Fibroblast of lung (primary cell): ENCODE measurements around the gene RUNDC3A. TPM values are rescaled to one million over a fixed set of nuclear protein-coding genes. Genes with fewer than 3 reads are reported as not detected.

Source experiments
- DNase-seq, 2 donors: peaks; one replicate each; pipeline versions ENCODE4 v3.0.0 to v3.0.0-alpha.2; 2010; ENCODE audit warnings: low read depth in 2 of 2
- H2AFZ ChIP-seq: 2 replicates; pipeline ENCODE4 v1.5.1; 2012; ENCODE audit warnings: low read length, control low read depth, inconsistent platforms
- H3K27ac ChIP-seq: 2 replicates; pipeline ENCODE4 v1.5.1; 2011; ENCODE audit warnings: low read length, control low read depth; ENCODE audit not compliant: insufficient read depth
- H3K27me3 ChIP-seq: 2 replicates; pipeline ENCODE4 v1.5.1; 2011; ENCODE audit warnings: mild to moderate bottlenecking, low read length; ENCODE audit not compliant: control insufficient read depth, insufficient read depth
- H3K36me3 ChIP-seq: 2 replicates; pipeline ENCODE4 v1.5.1; 2011; ENCODE audit warnings: low read length; ENCODE audit not compliant: control insufficient read depth, insufficient read depth
- H3K4me1 ChIP-seq: 2 replicates; pipeline ENCODE4 v1.5.1; 2011; ENCODE audit warnings: low read length; ENCODE audit not compliant: control insufficient read depth, insufficient read depth; ENCODE audit errors: extremely low read depth
- H3K4me2 ChIP-seq: 2 replicates; pipeline ENCODE4 v1.5.1; 2011; ENCODE audit warnings: low read length, control low read depth; ENCODE audit not compliant: insufficient read depth; ENCODE audit errors: extremely low read depth
- H3K4me3 ChIP-seq, 4 experiments: fragments of 200-600 bp in 1 of 4; sonication (generic) in 1 of 4; replicated peaks in 1 of 4; 2 replicates each; pipeline ENCODE4 v1.5.1; 2011 to 2016; ENCODE audit warnings: low read length in 4 of 4, low read depth in 3 of 4, mild to moderate bottlenecking in 3 of 4, control low read depth in 2 of 4, inconsistent platforms in 1 of 4, mixed read lengths in 1 of 4; ENCODE audit not compliant: insufficient read depth in 1 of 4; ENCODE audit errors: control extremely low read depth in 1 of 4
- H3K79me2 ChIP-seq: 2 replicates; pipeline ENCODE4 v1.5.1; 2012; ENCODE audit warnings: mild to moderate bottlenecking, low read length, inconsistent platforms; ENCODE audit not compliant: control insufficient read depth, insufficient read depth
- H3K9ac ChIP-seq: 2 replicates; pipeline ENCODE4 v1.5.1; 2011; ENCODE audit warnings: mild to moderate bottlenecking, low read length, control low read depth; ENCODE audit not compliant: insufficient read depth
- H3K9me3 ChIP-seq: 2 replicates; pipeline ENCODE4 v1.5.1; 2012; ENCODE audit warnings: low read depth, low read length; ENCODE audit not compliant: control insufficient read depth, insufficient read depth
- H4K20me1 ChIP-seq: 2 replicates; pipeline ENCODE4 v1.5.1; 2011; ENCODE audit warnings: low read length; ENCODE audit not compliant: control insufficient read depth, insufficient read depth; ENCODE audit errors: extremely low read depth
- CTCF ChIP-seq, 2 donors: IDR thresholded peaks in 1 of 2; conservative IDR thresholded peaks in 1 of 2; 1 replicate in 1 of 2; 2 replicates in 1 of 2; pipeline ENCODE4 v1.5.1; 2011 to 2012; ENCODE audit warnings: low read length in 2 of 2, control low read depth in 1 of 2, inconsistent platforms in 1 of 2, low read depth in 1 of 2, mild to moderate bottlenecking in 1 of 2
- EZH2 ChIP-seq: IDR thresholded peaks from 2 replicates; pipeline ENCODE4 v1.5.1; 2012; ENCODE audit warnings: low read length, control low read depth, mild to moderate bottlenecking; ENCODE audit errors: missing control alignments
- polyA minus RNA-seq: library from RNA; depleted of rRNA, polyadenylated mRNA; stranded (reverse); fragments of >200 nt; gene quantifications from 2 replicates; pipeline ENCODE4 v1.2.3, GENCODE V29; 2011; ENCODE audit warnings: low replicate concordance
- polyA plus RNA-seq, 2 donors: library from polyadenylated mRNA; depleted of rRNA in 1 of 2; stranded (reverse) in 1 of 2; unstranded in 1 of 2; fragments of >200 nt; gene quantifications; 2 replicates each; pipeline ENCODE4 v1.2.1, GENCODE V29; 2011 to 2012; ENCODE audit warnings: missing spikeins in 1 of 2
- total RNA-seq: library from RNA; depleted of rRNA; stranded (reverse); fragments of >200 nt; gene quantifications from 2 replicates; pipeline ENCODE4 v1.2.1, GENCODE V29; 2014

The RUNDC3A gene
- total RNA-seq (under 0.01 TPM in 1 of 2 replicates, not detected in the other), polyA plus RNA-seq (0.05 TPM in 1 of 2 replicates, not detected in the other), polyA minus RNA-seq (not detected in 2 replicates)
- polyA plus RNA-seq (2012), result 0.07 and 0.12 TPM in 2 replicates

- H3K9ac ChIP-seq, result no peak within 1 kb of the TSS
- no peak within 1 kb of the TSS for H3K27ac ChIP-seq
- H3K4me3 ChIP-seq, result peak within 1 kb of the TSS in 2 of 4 experiments; percentile 40 to 51
- DNase-seq, result peak; percentile 69 to 75
- no peaks in the 10 kb centered on the region for H3K4me1 ChIP-seq
- TF ChIP-seq CTCF (conservative IDR thresholded peaks at IDR 0.05 in 1 of 2, IDR thresholded peaks at IDR 0.05 in 1 of 2; ENCODE audit: low read depth in 1 of 2, low read length in 2 of 2) (no peak), EZH2 (no peak)
- H3K36me3 ChIP-seq, result no peaks in the 10 kb centered on the region
- H3K4me2 ChIP-seq, result peak within 1 kb of the TSS; percentile 44
- H2AFZ ChIP-seq, result no peak within 1 kb of the TSS
- peaks cover 13% of the 10 kb centered on the region for H3K27me3 ChIP-seq
- H4K20me1 ChIP-seq, result no peaks in the 10 kb centered on the region
- no peaks in the 10 kb centered on the region for H3K79me2 ChIP-seq
- no peaks in the 10 kb centered on the region for H3K9me3 ChIP-seq
These were observed at the start of gene RUNDC3A for GRCh38 chr17:44308320-44308818. TSS of gene RUNDC3A (plus strand) at chr17:44308601. CDS start at chr17:44308833, 232 bp downstream.

- H2AFZ ChIP-seq, result no peak overlapping the region
- no peaks in the 10 kb centered on the region for H3K9me3 ChIP-seq
- no peaks in the 10 kb centered on the region for H3K36me3 ChIP-seq
- TF ChIP-seq CTCF (conservative IDR thresholded peaks at IDR 0.05 in 1 of 2, IDR thresholded peaks at IDR 0.05 in 1 of 2; ENCODE audit: low read depth in 1 of 2, low read length in 2 of 2) (no peak), EZH2 (no peak)
- no peaks in the 10 kb centered on the region for H4K20me1 ChIP-seq
- H3K4me1 ChIP-seq, result no peaks in the 10 kb centered on the region
- H3K27ac ChIP-seq, result no peak overlapping the region
- H3K4me2 ChIP-seq, result no peak overlapping the region
- peaks cover 4% of the 10 kb centered on the region for H3K27me3 ChIP-seq
- no peak overlapping the region for H3K4me3 ChIP-seq
- H3K9ac ChIP-seq, result no peak overlapping the region
- no peak for DNase-seq
- no peaks in the 10 kb centered on the region for H3K79me2 ChIP-seq
These were observed 49.5 kb upstream of the RUNDC3A start for GRCh38 chr17:44258811-44259351.

- no peak overlapping the region for H3K4me3 ChIP-seq
- no peaks in the 10 kb centered on the region for H4K20me1 ChIP-seq
- no peak overlapping the region for H3K27ac ChIP-seq
- H3K79me2 ChIP-seq, result no peaks in the 10 kb centered on the region
- no peaks in the 10 kb centered on the region for H3K9me3 ChIP-seq
- no peaks in the 10 kb centered on the region for H3K4me1 ChIP-seq
- H3K27me3 ChIP-seq, result peaks cover 4% of the 10 kb centered on the region
- no peak for TF ChIP-seq CTCF (conservative IDR thresholded peaks at IDR 0.05 in 1 of 2, IDR thresholded peaks at IDR 0.05 in 1 of 2; ENCODE audit: low read depth in 1 of 2, low read length in 2 of 2)
- TF ChIP-seq EZH2, result no peak
- H3K9ac ChIP-seq, result no peak overlapping the region
- no peak for DNase-seq
- H3K36me3 ChIP-seq, result no peaks in the 10 kb centered on the region
- H2AFZ ChIP-seq, result no peak overlapping the region
- H3K4me2 ChIP-seq, result no peak overlapping the region
These were observed 48.1 kb upstream of the RUNDC3A start for GRCh38 chr17:44260296-44260695.
